Measurements from ENCODE around the gene ZFR.
"Not testable (repeated sequence)": the region's sequence is repeated elsewhere in the genome, so short reads cannot be mapped to it uniquely, and the experiment has no call there.

Gene ZFR

GRCh38 chr5:32369542-32370155, 74.9 kb downstream of the ZFR start:
- DNase-seq (ENCODE audit: extremely low spot score, insufficient read length, low read depth): no peak
- no peak for FAIRE-seq

GRCh38 chr5:32369032-32369431, 75.5 kb downstream of the ZFR start:
- FAIRE-seq: no peak
- no peak for DNase-seq (ENCODE audit: extremely low spot score, insufficient read length, low read depth)

- not testable (repeated sequence) for DNase-seq (ENCODE audit: extremely low spot score, insufficient read length, low read depth); FAIRE-seq
These were observed 77.3 kb downstream of the ZFR start for GRCh38 chr5:32367271-32367670.

DNA sequence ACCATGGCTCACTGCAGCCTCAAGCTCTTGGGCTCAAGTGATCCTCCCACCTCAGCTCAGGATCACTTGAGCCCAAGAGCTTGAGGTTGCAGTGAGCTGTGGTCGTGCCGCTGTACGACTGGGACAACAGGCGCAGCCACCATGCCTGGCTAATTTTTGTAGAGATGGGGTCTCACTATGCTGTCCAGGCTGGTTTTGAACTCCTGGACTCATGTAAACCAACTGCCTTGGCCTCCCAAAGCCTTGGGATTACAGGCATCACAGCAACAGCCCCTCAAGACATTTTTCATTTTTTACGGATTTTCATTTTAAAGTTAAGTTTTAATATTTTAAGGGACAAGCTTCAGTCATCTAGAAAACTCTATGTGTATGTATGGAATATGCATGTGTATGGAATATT, 78.9 kb downstream of the ZFR start:
- no peak for DNase-seq (ENCODE audit: extremely low spot score, insufficient read length, low read depth)
- FAIRE-seq: no peak

DNA sequence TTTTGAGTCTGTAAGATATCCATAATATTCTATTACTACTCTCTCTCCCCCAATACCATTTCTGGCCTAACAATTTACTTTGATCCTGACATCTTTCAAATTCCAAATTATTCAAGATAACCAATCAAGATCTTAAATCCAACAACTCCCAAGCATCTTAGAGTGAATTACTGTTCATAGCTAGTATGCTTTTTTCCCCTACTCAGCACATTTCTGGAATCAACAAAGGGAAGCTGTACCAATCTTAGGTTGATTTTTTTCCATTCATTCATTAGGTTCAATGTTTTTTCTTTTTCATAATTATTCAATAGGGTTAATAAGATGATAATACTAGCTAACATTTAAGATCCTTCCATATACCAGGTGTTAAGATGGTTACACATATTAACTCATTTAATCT, 81.5 kb downstream of the ZFR start:
- no peak for FAIRE-seq
- DNase-seq (ENCODE audit: extremely low spot score, insufficient read length, low read depth): no peak

DNA sequence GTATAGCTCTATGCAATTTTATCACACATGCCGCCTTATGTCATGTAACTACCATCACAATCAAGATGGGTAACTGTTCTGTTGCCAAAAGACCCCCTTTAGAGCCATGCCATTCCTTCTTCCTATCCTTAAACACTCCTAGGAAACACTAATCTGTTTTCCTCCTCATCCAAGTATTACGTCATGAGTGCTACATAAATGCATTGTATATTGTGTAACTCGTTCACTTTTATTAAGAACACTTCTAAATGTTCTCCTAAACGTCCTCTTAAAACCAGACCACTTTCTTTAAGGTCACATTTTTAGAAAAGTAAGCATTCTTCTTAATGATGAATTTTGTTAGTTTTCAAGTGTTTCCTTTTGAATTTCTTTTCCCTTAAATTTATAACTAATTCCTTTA, 82.0 kb downstream of the ZFR start:
- FAIRE-seq (no peak), DNase-seq (ENCODE audit: extremely low spot score, insufficient read length, low read depth) (no peak)

DNA sequence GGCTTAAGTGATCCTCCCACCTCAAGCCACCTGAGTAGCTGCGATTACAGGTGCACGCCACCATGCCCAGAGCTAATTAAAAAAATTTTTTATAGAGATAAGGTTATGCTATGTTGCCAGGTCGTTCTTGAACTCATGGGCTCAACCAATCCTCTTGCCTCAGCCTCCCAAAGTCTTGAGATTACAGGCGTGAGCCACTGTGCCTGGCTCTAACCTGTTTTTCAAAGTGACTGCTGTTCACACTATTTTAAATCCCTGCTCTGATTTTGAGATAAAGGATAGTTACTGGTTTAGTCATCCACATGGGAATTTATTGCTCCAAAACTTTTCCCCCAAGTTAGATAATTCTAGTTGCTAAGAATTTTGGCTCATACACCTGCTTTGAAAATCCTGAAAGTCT, 83.6 kb downstream of the ZFR start:
- FAIRE-seq (no peak), DNase-seq (ENCODE audit: extremely low spot score, insufficient read length, low read depth) (no peak)

GRCh38 chr5:32358611-32359010, 85.9 kb downstream of the ZFR start:
- FAIRE-seq: no peak
- DNase-seq (ENCODE audit: extremely low spot score, insufficient read length, low read depth): no peak

DNA sequence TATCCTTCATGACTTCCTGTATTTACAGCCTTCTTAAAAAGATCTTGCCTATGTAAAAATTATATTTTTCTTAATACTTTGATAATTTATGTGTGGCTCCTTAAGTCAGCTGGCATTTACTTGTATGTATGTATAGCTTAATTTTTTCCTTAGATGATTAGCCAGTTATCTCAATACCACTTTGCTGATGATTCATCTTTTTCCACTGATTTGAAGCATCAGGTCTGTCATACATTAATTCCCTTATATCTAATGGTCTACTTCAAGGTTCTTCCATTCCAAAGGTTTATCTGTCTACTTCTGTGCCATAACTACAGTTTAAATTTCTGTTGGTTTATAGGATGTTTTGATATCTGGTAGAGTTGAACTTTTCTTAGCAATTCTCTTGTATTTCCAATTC, 86.9 kb downstream of the ZFR start:
- FAIRE-seq: no peak
- DNase-seq (ENCODE audit: extremely low spot score, insufficient read length, low read depth): no peak

GRCh38 chr5:32355686-32356085, 88.9 kb downstream of the ZFR start:
- no peak for DNase-seq (ENCODE audit: extremely low spot score, insufficient read length, low read depth)

GRCh38 chr5:32353420-32353819, 91.1 kb downstream of the ZFR start:
- FAIRE-seq (no peak), DNase-seq (ENCODE audit: extremely low spot score, insufficient read length, low read depth) (no peak)

More at GRCh38 chr5:32355686-32356085, 88.9 kb downstream of the ZFR start:
- no peak for FAIRE-seq

DNA sequence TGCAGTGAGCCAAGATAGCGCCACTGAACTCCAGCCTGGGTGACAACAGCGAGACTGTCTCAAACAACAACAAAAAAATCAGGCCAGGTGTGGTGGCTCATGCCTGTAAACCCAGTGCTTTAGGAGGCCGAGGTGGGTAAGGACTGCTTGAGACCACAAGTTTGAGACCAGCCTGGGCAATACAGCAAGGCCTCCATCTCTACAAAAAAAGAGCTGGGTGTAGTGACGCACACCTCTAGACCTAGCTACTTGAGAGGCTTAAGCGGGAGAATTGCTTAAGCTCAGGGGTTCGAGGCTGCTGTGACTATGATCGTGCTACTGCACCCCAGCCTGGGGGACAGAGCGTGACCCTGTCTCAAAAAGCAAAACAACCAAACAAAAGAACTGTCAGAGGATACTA, 91.9 kb downstream of the ZFR start:
- FAIRE-seq: no peak
- no peak for DNase-seq (ENCODE audit: extremely low spot score, insufficient read length, low read depth)

GRCh38 chr5:32346869-32347268, 97.7 kb downstream of the ZFR start:
- DNase-seq (ENCODE audit: extremely low spot score, insufficient read length, low read depth) (no peak), FAIRE-seq (no peak)

- DNase-seq (ENCODE audit: extremely low spot score, insufficient read length, low read depth): no peak
- no peak for FAIRE-seq
These were observed 101.4 kb downstream of the ZFR start for GRCh38 chr5:32343058-32343672.

GRCh38 chr5:32342656-32343055, 101.9 kb downstream of the ZFR start:
- no peak for FAIRE-seq
- DNase-seq (ENCODE audit: extremely low spot score, insufficient read length, low read depth): no peak

DNA sequence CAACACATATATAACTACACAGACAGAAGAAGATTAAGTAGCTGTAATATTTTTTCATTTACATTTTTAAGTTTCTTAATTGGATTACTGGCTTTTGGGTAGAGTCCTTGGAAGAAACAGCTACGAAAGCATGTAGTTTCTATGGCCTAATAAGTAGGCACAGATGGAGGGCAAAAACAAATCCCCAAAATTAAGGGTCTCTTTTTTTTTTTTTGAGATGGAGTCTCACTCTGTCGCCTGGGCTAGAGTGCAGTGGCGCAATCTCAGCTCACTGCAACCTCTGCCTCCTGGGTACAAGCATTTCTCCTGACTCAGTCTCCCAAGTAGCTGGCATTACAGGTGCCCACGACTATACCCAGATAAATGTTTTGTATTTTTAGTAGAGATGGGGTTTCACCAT, 104.7 kb downstream of the ZFR start:
- no peak for FAIRE-seq

GRCh38 chr5:32339198-32339597, 105.3 kb downstream of the ZFR start:
- FAIRE-seq: no peak
- no peak for DNase-seq (ENCODE audit: extremely low spot score, insufficient read length, low read depth)

More for the DNA sequence above, 104.7 kb downstream of the ZFR start:
- DNase-seq (ENCODE audit: extremely low spot score, insufficient read length, low read depth): no peak

GRCh38 chr5:32332966-32333365, 111.6 kb downstream of the ZFR start:
- FAIRE-seq (no peak), DNase-seq (ENCODE audit: extremely low spot score, insufficient read length, low read depth) (no peak)

DNA sequence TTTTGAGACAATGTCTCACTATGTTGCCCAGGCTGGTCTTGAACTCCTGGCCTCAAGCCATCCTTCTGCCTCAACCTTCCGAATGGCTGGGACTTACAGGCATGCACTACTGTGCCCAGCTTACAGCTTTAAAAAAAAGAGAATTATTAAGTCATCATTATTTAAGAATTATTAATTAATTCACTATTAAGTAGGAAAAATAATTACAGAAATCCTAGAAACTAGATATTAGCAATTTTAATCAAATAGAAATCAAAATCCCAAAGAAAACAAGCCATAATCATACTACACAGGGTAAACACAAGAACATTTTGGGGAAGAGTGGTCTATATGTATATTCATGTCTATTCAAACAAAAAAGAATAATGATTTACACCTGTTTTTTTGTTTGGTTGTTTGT, 112.2 kb downstream of the ZFR start:
- DNase-seq (ENCODE audit: extremely low spot score, insufficient read length, low read depth): no peak
- no peak for FAIRE-seq

- FAIRE-seq (no peak), DNase-seq (ENCODE audit: extremely low spot score, insufficient read length, low read depth) (no peak)
These were observed 112.6 kb downstream of the ZFR start for GRCh38 chr5:32331935-32332274.

DNA sequence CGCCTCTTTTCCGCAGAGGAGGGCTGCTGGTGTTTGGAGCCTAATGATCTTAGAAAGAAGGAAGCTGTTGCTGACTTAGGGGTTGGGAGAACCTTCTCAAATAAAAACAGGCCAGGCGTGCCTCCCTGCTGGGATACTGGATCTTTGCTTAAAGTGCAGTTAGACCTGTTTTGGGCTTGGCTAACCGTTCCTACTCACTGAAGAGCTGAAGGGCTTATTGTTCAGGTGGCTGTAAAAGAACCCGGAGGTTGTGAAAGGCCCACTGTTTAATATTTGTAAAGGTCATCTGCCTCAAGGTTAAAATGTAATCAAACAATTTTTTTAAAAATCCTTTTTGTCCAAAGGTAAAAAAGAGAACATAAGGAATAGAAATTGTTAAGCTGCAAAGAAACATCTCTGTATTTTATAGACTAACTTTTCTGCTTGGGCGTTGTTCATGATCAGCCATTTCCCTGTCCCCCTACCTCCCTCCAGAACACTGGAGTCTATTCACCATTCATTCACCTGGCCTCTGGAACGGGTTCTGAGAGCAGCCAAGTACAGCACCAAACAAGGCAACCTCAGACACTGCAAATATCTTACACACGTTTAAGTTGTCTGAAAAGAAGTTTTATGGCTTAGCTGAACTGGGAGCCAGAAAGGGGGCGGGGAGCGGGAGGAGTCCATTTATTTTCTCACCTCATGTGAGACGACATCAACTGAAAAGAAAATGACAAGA, 113.2 kb downstream of the ZFR start:
- FAIRE-seq (no peak), DNase-seq (ENCODE audit: extremely low spot score, insufficient read length, low read depth) (no peak)
